GM18499 (cell line): ENCODE results near the gene CRK.

Experiments
- ATAC-seq: cut with Tn5 transposase; IDR thresholded peaks from one replicate; pipeline ENCODE4 v1.9.1; 2021; ENCODE audit warnings: moderate number of reproducible peaks; ENCODE audit not compliant: insufficient read depth, unreplicated experiment

The CRK gene

GRCh38 chr17:1486802-1487695 is 31.0 kb upstream of the CRK start:
- no peak for ATAC-seq

- no peak for ATAC-seq
Observed at GRCh38 chr17:1485423-1486376, 29.7 kb upstream of the CRK start.

DNA sequence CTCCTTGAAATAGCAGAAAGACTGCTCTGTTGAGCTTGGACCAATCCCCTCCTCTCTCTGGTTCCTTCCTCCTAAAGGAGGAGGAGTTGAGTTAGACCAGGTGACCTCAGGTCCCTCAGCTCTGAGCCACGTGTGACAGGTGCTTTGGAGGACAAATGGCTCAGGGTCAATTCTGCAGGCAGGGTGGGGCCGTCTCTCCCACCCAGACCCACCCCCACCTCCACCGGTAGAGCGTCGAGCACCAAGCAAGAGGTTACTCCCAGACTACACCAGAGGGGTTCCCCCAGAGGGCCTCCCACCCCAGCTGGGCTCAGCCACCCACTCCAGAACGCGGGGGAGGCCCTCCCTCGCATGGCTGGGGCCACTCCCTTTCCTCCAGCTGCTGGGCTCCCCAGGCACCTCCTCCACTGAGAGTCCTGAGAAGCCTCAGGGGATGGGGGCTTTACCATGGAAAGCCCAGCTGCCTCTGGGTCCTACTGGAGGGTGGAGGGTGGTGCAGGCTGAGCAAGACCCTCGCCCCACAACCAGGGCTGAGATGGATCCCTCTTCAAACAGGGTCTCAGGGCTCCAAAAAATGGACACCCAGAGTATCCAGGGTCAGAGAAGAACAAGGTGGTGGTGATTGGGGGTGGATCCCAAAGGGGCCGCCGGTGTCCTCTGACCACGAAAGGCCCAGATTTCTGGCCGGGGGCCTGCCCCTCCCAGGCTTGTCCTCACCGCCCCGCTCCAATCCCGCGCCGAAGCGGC is 28.8 kb upstream of the CRK start:
- ATAC-seq: peak; percentile 43

DNA sequence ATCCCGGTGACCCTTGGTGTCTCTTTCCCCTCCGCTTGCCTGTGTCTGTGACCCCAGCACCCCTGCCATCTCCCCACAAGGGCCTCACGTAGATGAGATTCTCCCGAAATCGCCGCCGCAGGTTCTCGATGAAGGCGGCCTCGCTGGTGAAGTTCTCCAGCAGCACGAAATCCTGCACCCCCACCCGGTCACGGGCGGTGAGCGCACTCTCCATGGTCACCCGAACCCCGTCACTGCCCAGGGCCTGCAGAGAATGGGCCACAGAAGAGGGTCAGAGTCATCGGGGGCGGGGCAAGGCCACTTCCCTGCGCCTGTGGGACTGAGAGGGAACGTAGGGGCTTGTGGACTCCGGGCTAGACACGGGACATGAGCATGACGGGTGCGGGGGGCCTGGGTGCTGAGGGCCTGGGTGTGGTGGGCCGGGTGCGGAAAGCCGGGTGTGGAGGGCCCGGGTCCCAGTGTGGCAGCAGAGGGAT is 28.1 kb upstream of the CRK start:
- no peak for ATAC-seq

DNA sequence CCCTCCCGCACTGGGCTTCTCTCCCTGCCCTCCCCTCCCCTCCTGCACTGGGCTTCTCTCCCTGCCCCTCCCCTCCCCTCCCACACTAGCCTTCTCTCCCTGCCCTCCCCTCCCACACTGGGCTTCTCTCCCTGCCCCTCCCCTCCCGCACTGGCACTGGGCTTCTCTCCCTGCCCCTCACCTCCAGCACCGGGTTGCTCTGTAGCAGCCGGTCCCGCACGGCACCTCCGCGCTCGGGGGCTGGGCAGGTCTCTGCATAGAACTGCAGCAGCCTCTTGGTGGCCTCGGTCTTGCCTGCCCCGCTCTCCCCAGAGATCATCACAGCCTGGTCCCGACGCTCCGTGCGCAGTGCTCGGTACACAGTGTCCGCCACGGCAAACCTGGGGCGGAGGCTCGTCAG is 26.6 kb upstream of the CRK start:
- ATAC-seq: no peak

- no peak for ATAC-seq
Observed at GRCh38 chr17:1481736-1482135, 25.7 kb upstream of the CRK start.

- no peak for ATAC-seq
Observed at GRCh38 chr17:1480747-1481465, 24.9 kb upstream of the CRK start.

DNA sequence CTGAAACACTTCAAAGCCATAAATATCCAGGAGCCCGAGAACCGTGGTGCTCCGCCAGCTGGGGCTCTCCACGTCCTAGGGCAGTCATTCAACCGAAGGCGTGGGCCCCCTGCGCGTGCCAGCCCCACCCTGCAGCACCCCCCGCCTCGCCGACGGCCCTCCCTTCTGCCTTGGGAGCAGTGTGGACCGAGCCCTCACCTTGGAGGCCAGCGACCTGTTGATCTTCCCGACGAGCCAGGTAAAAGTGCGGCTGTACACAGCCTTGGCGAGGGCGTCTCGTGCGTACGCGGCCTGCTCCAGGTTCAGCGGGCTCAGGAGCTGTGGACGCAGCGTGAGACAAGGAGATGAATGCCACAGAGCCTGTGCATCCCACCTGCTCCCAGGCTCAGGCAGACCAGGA is 22.4 kb upstream of the CRK start:
- no peak for ATAC-seq

GRCh38 chr17:1475321-1475854 is 19.4 kb upstream of the CRK start:
- no peak for ATAC-seq

GRCh38 chr17:1474402-1475189 is 18.6 kb upstream of the CRK start:
- no peak for ATAC-seq

DNA sequence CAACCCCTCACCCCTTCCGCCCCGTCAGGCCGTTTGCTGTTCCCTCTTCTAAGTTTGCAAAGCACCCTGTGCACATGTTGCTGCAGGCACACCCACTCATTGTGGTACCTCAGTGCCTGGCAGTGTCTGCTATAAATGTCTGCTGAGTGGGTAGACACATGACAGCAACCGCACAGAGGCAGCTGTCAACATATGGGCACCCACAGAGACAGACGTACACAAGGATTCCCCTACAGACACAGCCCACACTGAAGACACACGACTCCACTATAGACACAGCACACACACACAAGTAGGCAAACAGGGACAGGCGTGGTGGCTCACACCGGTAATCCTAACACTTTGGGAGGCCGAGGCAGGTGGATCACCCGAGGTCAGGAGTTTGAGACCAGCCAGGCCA is 17.8 kb upstream of the CRK start:
- ATAC-seq: no peak

DNA sequence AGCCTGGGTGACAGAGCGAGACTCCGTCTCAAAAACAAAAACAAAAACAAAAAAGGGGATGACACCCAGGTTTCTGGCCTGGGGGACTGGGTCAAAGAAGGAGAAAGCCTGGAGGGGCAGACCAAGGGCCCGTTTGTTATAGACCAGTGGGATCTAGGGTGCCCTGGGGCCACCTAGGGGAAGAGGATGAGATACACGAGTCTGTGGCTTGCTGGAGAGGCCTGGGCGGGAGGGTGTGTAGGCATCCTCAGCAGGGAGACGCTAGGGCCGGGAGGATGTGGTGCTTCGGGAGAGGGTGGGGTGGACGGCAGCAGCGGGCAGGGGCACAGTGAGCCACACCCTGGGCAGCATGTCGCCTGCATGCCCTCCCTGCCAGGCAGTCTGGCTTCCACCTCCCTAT is 17.1 kb upstream of the CRK start:
- ATAC-seq: no peak

DNA sequence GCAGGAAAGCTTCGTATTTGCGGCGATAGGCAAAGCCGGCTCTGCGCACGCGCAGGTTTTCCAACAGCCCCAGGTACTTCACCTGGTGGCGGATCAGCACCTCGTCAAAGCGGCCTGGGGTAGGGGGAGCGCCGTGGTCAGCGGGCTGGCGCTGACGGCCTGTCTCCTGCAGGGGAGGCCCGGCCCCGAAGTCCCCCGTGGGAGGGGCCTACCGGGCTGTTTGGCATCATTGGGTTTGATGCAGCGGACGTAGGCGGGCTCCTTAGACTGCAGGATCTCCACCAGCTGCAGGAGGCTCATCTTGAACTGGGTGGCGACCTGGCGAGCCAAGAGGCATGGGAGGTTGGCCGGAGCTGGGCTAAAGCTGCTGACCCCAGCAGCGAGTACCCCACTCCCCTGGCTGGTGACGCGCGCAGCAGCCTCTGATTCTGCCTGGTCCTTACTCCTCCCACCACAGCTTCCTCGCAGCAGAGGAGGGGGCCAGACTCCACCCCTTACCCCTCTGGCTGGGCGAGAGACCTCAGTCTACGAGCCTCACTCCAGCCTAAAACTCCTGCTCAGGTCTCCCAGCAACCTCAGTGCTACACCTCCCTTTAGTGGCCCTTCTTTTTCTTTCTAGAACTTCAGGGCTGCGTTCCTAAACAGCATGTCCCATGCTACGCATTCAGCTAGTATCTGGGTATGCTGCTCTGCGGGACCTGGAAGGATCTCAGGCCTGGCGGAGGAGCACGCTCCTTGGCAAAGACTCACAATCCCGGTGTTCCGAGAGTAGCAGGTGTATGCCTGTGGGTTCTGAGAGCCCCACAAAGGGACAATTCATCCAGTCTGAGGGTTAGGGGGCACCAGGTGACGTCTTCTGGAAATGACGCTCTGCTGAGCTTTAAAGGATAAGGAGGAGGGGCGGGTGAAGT is 16.1 kb upstream of the CRK start:
- no peak for ATAC-seq

GRCh38 chr17:1471490-1471889 is 15.5 kb upstream of the CRK start:
- no peak for ATAC-seq

GRCh38 chr17:1470755-1471462 is 14.9 kb upstream of the CRK start:
- no peak for ATAC-seq

DNA sequence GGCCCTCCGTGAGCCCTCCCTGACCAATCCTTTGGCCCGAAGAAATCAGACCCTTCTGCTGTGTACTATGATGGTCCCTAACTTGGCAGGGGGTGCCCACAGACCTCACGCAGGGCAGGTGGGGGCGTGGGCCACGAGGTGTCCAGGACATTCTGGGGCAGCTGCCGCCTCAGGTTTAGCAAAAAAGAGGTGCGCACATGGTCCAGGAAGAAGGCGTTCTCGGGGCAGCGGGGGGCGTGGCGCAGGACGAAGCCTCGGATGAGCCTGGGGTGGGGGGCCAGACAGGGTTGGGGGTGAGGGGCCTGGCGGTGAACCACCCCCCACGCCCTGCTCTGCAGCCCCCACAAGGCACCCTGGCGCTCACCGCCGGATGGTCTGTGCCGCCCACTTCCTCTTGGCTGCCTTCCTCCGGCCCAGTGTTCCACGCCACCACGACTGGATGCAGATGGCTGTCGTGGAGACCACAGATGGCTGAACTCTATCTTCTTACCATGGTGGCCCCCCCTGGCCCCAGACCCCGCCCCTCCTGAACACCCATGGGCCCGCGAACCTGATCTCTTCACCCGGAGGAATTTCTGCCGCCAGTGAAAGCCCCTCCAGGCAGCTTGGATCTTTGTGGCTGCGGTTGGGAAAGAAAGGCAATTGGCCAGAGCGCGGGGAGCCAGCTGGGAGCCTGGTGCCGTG is 14.2 kb upstream of the CRK start:
- ATAC-seq: no peak
